ENCODE measurements around the gene IFI6.
"Not testable (repeated sequence)": the region's sequence is repeated elsewhere in the genome, so short reads cannot be mapped to it uniquely, and the experiment has no call there.

IFI6 gene

DNA sequence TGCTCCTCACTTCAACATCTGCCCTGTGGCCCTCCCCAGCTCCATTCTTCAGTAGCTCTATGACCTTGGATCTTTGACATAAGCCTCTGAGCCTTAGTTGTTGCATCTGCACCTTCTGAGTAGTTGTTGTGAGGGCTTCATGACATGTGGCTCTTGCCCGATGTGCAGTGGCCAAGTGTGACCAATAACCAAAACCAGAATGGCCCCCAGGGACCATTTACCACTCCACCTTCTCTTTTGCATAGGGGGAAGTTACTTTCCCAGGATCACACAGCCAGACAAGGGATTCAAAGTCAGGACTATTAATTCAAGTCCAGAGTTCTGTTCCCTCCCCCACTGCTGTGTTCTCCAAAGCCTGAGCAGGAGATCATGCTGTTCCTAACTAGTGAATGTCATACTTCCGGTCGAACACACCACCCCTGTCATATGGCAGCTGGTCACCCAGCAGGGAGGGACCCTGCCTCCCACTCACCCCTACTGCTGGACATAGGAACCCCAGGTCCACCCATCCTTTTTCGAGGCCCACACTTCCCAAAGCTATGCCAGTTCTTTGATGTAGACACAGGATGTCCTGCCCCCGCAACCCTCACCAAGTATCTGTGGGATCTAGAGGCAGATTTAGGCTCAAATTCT lies 41.0 kb downstream of the IFI6 start:
- TF ChIP-seq, protein P1, sequence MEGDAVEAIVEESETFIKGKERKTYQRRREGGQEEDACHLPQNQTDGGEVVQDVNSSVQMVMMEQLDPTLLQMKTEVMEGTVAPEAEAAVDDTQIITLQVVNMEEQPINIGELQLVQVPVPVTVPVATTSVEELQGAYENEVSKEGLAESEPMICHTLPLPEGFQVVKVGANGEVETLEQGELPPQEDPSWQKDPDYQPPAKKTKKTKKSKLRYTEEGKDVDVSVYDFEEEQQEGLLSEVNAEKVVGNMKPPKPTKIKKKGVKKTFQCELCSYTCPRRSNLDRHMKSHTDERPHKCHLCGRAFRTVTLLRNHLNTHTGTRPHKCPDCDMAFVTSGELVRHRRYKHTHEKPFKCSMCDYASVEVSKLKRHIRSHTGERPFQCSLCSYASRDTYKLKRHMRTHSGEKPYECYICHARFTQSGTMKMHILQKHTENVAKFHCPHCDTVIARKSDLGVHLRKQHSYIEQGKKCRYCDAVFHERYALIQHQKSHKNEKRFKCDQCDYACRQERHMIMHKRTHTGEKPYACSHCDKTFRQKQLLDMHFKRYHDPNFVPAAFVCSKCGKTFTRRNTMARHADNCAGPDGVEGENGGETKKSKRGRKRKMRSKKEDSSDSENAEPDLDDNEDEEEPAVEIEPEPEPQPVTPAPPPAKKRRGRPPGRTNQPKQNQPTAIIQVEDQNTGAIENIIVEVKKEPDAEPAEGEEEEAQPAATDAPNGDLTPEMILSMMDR (IDR thresholded peaks at IDR 0.05; ENCODE audit: borderline replicate concordance, control extremely low read depth, extremely low read depth, insufficient read depth, missing control alignments) = no peak
- in situ Hi-C loops (cut with MboI; ENCODE audit: low sequenced_read_pairs, unreplicated experiment) = no loop called here
- DNase-seq (ENCODE audit: low spot score) = peak; percentile 52

DNA sequence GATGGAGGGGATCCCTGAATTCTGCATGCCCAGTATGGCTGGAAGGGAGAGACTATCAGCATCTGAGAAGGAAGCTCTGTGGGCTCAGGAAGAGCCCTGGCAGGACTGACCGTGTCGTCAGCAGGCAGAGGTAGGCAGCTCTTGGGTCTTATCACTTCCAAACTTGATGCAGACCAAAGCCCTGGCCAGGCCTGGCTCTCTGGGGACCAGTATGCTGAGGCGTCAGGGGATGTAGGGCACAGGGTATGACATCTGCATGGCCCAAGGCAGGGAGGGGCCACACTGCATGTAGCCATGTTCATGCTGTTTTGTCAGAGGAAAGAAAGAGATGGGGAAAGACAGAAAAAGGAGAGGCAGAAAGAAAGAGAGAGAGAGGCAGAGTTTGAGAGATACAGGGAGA lies 43.3 kb downstream of the IFI6 start:
- in situ Hi-C loops (cut with MboI; ENCODE audit: low sequenced_read_pairs, unreplicated experiment) = no loop called here
- no peak for DNase-seq (ENCODE audit: low spot score)
- TF ChIP-seq, protein P1 (IDR thresholded peaks at IDR 0.05; ENCODE audit: borderline replicate concordance, control extremely low read depth, extremely low read depth, insufficient read depth, missing control alignments) = no peak

DNA sequence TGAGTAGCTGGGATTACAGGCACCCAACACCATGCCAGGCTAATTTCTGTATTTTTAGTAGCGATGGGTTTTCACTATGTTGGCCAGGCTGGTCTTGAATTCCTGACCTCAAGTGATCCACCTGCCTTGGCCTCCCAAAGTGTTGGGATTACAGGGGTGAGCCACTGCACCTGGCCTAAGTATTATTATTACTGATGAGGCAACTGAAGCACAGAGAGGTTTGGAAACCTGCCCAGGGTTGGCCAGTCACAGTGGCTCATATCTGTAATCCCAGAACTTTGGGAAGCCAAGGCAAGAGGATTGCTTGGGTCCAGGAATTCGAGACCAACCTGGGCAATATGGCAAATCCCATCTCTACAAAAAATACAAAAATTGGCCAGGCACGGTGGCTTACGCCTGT lies 44.3 kb downstream of the IFI6 start:
- DNase-seq (ENCODE audit: low spot score); in situ Hi-C loops (cut with MboI; ENCODE audit: low sequenced_read_pairs, unreplicated experiment): not testable (repeated sequence)

DNA sequence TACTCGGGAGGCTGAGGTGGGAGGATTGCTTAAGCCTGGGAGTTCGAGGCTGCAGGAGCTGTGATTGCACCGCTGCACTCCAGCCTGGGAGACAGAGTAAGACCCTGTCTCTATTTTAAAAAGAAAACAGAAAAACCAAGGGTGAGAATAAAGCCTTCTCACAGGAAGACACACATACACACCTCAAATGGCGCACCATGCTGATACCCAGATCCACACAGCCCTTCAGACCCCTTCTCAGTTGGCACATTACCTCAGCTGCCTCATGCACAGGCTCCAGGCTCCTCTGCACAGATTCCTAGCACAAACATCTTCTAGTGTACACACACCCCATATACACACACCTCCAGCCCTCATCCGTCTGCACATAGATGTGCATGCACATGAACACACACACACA lies 44.9 kb downstream of the IFI6 start:
- no peak for DNase-seq (ENCODE audit: low spot score)
- TF ChIP-seq, protein P1 (IDR thresholded peaks at IDR 0.05; ENCODE audit: borderline replicate concordance, control extremely low read depth, extremely low read depth, insufficient read depth, missing control alignments) = no peak
- in situ Hi-C loops (cut with MboI; ENCODE audit: low sequenced_read_pairs, unreplicated experiment) = no loop called here

DNA sequence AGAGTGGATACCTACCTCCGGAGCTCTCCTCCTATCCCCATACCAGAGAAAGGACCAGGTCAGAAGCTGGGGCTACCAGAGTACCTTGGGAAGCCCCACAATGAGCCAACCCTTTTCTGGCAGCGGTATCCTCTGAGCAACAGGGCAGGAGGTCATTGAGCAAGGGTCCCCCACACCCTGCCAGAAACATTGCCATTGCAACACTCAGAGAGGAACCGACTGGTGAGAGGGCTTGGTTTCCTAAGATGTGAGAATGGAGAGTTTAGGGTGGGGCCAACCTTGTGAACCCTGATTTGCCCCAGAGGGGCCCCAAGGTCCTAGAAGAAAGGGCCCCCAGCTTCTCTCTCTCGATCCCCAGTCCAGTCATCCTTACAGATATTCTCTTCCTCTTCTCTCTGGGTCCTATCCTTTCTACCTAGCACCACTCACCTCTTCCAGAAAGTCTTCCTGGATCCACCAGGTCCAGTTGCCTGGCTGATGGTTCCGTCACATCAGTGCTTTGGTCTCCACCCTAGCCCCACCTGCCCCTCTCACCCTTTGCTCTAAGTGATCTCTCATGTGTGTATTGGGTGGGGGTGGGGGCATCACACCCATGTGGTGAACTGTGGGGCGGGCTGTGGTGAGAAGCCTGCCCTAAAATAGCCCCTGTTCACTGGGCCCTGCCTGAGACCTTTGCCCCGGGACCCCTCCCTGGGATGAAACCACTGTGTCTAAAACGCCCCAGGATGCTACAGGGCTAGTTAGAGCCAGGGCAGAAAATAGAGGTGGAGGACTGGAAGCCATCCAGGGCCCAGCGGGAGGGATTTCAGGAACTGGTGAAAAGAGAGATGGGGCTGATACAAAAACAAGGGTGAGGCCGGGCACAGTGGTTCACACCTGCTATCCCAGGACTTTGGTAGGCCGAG lies 45.7 kb downstream of the IFI6 start:
- peak; percentile 41 for DNase-seq (ENCODE audit: low spot score)
- TF ChIP-seq, protein P1 (IDR thresholded peaks at IDR 0.05; ENCODE audit: borderline replicate concordance, control extremely low read depth, extremely low read depth, insufficient read depth, missing control alignments) = no peak
- in situ Hi-C loops (cut with MboI; ENCODE audit: low sequenced_read_pairs, unreplicated experiment) = no loop called here

DNA sequence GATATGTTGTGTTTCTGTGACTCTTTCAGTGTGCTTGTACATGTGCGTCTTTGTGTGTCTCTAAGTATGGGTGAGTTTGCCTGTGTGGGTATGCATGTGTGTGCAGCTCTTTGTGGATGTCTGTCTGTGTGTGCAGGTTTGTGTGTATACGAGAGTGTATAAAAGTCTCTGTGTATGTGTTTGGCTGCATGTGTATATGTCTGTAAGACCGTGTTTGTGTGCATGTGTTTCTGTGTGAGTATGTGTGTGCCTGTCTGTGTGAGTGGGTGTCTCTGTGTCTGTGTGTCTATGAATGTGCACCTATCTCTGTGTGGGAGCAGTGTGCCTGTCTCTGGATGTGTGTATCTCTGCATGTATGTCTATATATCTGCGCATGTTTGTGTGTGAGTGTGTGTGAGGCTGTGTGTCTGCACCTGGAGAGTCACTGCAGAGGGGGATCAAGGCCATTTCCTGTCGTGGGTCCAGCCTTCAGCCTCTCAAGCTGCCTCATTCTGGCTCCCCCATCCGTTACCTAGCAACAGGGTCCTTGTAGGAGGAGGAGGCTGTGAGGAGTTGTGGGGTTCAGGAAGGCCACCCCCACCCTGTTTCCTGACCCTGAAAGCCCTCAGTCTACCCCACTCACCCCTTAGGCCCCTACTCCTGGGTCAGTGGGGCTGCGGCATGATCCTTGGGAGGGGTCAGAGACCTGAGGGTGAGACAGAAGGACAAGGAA lies 47.4 kb downstream of the IFI6 start:
- TF ChIP-seq, protein P1 (IDR thresholded peaks at IDR 0.05; ENCODE audit: borderline replicate concordance, control extremely low read depth, extremely low read depth, insufficient read depth, missing control alignments) = no peak
- peak; percentile 71 for DNase-seq (ENCODE audit: low spot score)
- in situ Hi-C loops (cut with MboI; ENCODE audit: low sequenced_read_pairs, unreplicated experiment) = no loop called here
